T1000 (cell line): ENCODE data around the gene SLC2A10.

Source experiments
- DNase-seq: peaks from one replicate; lab custom pipeline; 2025; ENCODE audit warnings: mixed read lengths; lab: John Stamatoyannopoulos, UW

SLC2A10 gene

GRCh38 chr20:46735436-46735835 is 26.0 kb downstream of the SLC2A10 start:
- no peak for DNase-seq

- no peak for DNase-seq
Measured at GRCh38 chr20:46739431-46740213, 30.2 kb downstream of the SLC2A10 start.

DNA sequence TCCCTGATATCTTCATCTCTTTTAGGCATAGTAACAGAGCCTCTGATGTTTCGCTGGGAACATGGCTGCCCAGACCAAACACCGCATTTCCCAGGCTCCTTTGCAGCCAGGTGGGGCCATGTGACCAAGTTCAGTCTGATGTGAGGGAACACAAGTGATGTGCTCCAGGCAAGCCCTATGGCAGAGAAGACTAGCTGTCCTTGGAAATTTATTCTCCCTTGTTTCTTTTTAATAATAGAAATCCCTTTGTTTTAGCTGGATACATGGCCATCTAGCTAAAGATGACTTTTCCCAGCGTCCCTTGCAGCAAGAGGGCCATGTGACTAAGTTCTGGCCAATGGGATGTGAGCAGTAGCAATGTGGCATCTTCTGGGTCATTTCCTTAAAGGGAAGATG is 30.8 kb downstream of the SLC2A10 start:
- no peak for DNase-seq

DNA sequence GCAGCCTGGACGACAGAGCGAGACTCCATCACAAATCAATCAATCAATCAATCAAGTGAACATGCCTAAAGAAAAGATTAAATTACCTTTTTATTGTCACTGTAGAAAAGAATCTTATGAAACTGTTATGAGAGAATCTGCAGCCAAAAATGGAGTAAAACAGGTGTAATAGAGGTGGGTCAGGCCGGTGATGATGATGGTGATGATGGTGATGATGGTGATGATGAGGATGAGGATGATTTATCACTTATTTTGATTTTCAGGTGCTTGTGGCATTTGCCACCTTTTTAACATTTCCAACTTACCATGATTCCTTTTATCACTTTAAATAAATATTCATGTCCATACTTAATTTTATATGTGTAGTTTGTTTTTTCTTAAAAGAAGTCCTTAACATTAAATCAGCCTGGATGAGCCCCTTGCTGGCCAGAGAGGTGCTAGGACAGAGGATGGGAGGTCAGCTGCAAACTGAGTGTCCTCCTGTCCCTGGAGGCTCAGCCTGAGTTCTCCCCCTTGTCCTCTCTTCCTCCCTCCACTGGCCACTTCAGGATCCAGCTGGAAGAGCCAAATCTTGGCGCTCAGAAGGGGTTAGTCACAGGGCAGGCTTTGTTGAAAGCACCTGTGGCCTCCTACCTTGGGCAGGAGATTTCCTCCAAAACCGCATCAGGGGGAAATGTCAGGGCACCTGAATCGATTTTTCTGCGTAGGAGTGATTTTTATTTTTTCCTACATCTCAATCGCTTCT is 32.6 kb downstream of the SLC2A10 start:
- no peak for DNase-seq

DNA sequence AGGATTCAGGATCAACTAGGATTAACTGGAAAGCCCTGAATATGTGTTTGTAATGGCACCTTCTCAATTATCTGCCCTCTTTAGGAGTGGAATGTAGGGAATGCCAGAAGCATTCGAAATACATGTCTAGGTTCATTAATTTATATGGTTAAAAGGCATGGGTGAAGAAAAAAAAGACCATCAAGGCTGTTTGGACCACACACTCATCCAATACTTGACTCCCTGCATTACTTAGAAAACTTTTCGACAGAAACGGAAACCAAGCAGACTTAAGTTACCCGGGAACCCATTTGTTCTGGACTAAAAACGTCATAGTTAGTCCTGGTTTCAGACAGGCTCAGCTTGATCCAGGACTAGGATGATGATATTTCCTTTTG is 33.2 kb downstream of the SLC2A10 start:
- no peak for DNase-seq

DNA sequence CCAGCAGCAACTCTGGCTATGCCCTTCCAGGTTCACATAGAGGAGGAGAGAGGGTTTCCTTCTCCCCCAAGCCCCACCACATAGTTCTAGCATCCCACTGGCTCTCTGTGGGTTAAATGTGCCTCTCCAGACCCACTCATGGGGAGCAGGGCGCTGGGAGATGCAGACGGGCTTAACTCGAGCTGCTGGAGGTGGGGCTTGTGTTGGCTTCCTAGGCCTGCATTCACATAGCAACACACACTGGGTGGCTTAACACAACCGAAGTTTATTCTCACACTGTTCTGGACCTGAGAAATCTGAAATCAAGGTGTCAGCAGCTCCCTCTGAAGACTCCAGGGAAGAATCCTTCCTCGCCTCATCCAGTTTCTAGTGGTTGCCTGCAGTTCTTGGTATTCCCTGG is 33.6 kb downstream of the SLC2A10 start:
- DNase-seq, result no peak

DNA sequence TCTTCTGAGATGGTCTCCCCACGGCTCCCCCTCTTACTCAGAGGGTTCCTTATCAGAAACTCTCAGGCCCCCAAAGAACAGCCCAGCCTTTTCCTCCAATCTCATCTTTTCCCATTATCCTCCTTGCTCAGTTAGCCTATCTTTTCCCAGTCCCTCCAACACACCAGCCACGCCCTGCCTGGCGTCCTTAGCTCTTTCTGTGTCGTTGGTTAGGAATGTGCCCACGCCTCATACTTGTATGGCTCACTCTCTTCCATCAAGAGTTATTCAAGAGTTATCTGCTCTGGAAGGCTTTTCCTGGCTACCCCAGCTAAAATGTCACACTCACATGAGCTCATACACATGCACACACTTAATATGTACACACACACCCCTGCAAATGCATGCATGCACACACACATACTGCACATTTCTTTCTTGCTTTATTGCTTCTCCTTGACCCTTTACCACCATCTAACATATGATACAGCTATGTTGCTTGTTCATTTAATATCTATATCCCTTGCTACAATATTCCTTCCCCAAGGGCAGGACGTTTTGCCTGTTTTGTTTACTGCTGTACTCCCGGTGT is 37.6 kb downstream of the SLC2A10 start:
- no peak for DNase-seq

GRCh38 chr20:46749147-46749546 is 39.7 kb downstream of the SLC2A10 start:
- DNase-seq, result no peak

GRCh38 chr20:46751856-46752255 is 42.4 kb downstream of the SLC2A10 start:
- peak; percentile 76 for DNase-seq

- DNase-seq, result peak; percentile 42
Measured at GRCh38 chr20:46752728-46753127, 43.3 kb downstream of the SLC2A10 start.

GRCh38 chr20:46755483-46756413 is 46.3 kb downstream of the SLC2A10 start:
- DNase-seq, result no peak

DNA sequence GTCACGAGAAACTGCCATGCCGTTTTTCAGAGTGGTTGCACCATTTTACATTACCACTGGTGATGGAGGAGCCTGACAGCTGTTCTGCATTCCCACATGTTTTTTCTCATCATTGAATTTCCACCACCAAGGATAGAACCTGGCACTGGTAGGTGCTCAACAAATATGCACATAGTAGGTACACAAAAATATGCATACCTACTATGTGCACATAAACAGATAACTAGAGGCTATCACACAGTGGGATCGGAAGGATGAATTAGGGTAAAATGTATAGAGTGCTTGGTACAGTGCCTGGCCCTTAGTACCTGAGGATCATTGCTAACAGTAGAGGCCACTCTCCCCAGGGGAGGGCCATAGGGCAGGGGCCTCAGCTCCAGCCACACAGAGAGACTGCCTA is 47.0 kb downstream of the SLC2A10 start:
- no peak for DNase-seq

GRCh38 chr20:46757135-46757534 is 47.7 kb downstream of the SLC2A10 start:
- DNase-seq, result no peak

DNA sequence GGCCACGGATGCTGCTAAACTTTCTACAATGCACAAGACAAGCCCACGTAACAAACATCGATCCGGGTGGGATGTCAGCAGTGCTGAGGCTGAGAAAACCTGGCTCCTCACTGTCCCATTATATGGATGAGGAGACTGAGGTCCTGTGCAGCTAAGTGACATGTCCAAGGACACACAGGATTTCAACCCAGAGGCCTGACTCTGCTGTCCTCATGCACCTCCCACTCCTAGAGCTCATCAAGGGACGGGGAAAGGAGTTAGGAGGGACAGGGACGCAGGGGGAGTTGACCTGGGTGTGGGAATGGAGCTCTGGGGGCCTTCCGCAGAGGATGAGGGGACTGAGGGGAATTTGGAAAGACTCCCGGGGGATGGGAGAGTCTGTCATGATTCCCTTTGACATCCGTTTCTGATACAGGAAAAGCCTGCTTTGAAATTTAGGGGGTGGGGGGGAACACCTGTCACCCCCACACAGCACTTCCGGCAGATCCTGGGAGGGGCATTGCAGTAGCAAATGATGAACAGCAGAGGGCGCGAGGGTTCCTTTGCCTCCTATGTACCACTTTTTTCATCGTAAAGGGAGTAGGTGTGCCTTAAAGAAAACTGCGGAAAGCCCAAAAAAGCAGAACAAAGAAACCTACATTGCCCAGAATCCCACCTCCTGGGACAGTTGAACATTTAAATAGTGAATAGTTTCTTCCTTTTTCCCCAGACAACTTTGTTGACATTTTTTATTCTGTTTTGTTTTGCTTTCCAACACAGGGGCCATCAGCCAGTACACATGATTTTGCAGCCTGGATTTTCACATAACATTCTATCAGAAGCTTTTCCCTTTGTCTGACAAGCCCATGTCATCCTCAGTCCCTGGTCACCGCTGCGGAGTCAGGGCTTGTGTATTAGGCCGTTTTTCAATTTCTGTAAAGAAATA is 48.6 kb downstream of the SLC2A10 start:
- peak; percentile 44 for DNase-seq

- DNase-seq, result no peak
Measured at GRCh38 chr20:46758929-46759669, 49.6 kb downstream of the SLC2A10 start.

GRCh38 chr20:46761566-46761965 is 52.1 kb downstream of the SLC2A10 start:
- DNase-seq, result no peak

DNA sequence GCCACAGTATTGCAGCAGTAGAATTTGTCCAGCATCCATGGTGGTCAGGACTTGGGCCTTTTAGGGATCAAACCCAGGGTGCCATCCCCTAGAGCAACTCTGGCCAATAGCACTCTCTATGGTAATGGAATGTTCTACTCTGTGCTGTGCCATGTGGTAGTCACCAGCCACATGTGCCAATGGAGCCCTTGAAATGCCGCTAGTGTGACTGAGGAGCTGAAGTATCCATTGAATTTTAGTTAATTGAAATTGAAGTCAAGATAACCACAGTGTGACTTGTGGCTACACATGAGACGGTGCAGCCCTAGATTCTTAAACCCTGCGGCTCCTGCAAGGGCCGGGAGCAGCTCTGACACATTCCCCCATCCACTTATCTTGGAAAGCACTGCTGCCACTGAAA is 54.6 kb downstream of the SLC2A10 start:
- no peak for DNase-seq

DNA sequence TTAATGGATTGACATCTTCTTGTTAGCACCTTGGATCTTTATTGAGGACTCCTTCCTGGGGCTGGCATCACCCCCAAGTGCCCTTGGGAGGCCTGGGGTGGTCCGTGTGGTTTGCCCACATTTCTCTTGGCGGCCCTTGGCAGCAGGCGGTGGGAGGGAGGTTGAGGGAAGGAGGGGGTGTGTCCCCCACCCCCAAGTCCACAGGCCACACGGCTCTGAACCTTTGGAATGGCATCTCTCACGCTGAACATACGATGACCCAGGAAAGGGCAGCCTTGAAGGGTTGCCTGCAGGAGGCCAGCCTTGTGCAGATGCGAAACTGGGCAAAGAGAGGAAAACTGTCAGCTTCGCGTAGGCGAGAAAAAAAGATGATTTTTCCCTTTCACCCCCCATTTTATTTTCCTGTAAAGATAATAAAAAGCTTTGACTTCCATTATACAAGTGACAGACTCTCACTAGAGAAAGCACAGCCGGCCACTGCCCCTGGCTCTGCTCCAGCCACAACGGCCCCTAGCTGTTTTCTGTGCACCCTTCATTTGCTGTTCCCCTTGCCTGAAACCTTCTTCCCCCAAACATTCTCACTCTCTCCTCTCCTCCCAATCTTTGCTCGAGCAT is 56.2 kb downstream of the SLC2A10 start:
- no peak for DNase-seq

GRCh38 chr20:46767127-46767761 is 57.8 kb downstream of the SLC2A10 start:
- DNase-seq, result no peak
